SK-N-SH treated with all-trans-retinoic acid at 6 μM for 48 hours (cell line): Measurements from ENCODE around the gene ATP5F1D.

Experiments
- ATAC-seq: fragments of 200-7000 bp; cut with Tn5 transposase; 3 replicates; pipeline ENCODE4 v1.9.1; 2020; ENCODE audit warnings: mild to moderate bottlenecking, moderate library complexity
- ARNTL ChIP-seq: fragments of 450-650 bp; formaldehyde crosslinking; IDR thresholded peaks from 2 replicates; pipeline ENCODE4 v1.5.0; 2020; ENCODE audit warnings: low read depth, mild to moderate bottlenecking, moderate library complexity, borderline replicate concordance
- BACH2 ChIP-seq: fragments of 250-450 bp; sonication (Bioruptor Pico); IDR thresholded peaks from 2 replicates; pipeline ENCODE4 v1.9.0; 2021; ENCODE audit warnings: mild to moderate bottlenecking, borderline replicate concordance
- CREB5 ChIP-seq: fragments of 250-450 bp; sonication (Bioruptor Pico); IDR thresholded peaks from 2 replicates; pipeline ENCODE4 v1.5.1; 2020; ENCODE audit warnings: low read depth, mild to moderate bottlenecking, moderate library complexity
- CSDC2 ChIP-seq: fragments of 250-450 bp; sonication (Bioruptor Pico); IDR thresholded peaks from 2 replicates; pipeline ENCODE4 v1.5.0; 2020; ENCODE audit warnings: mild to moderate bottlenecking, moderate library complexity
- CSRNP3 ChIP-seq: fragments of 250-450 bp; sonication (Bioruptor Pico); IDR thresholded peaks from 2 replicates; pipeline ENCODE4 v1.5.1; 2021; ENCODE audit warnings: mild to moderate bottlenecking, moderate library complexity
- GLIS3 ChIP-seq: fragments of 250-450 bp; sonication (Bioruptor Pico); IDR thresholded peaks from 2 replicates; pipeline ENCODE4 v1.5.0; 2020; ENCODE audit warnings: mild to moderate bottlenecking, moderate library complexity
- ISL1 ChIP-seq: fragments of 250-450 bp; sonication (Bioruptor Pico); IDR thresholded peaks from 2 replicates; pipeline ENCODE4 v2.1.2; 2022; ENCODE audit warnings: mild to moderate bottlenecking, moderate library complexity
- OSR1 ChIP-seq: fragments of 250-450 bp; sonication (Bioruptor Pico); IDR thresholded peaks from 2 replicates; pipeline ENCODE4 v1.8.0; 2022; ENCODE audit warnings: moderate library complexity, mild to moderate bottlenecking, inconsistent platforms
- RARB ChIP-seq: fragments of 250-450 bp; sonication (Bioruptor Pico); IDR thresholded peaks from 2 replicates; pipeline ENCODE4 v1.8.0; 2021; ENCODE audit warnings: mild to moderate bottlenecking, moderate library complexity
- SNAI2 ChIP-seq: fragments of 250-450 bp; sonication (Bioruptor Pico); IDR thresholded peaks from 2 replicates; pipeline ENCODE4 v1.5.0; 2020; ENCODE audit warnings: mild to moderate bottlenecking, moderate library complexity
- TCF4 ChIP-seq: fragments of 250-450 bp; sonication (Bioruptor Pico); IDR thresholded peaks from 2 replicates; pipeline ENCODE4 v1.8.0; 2021; ENCODE audit warnings: mild to moderate bottlenecking, moderate library complexity, borderline replicate concordance
- TOX ChIP-seq: fragments of 250-450 bp; sonication (Bioruptor Pico); IDR thresholded peaks from 2 replicates; pipeline ENCODE4 v1.8.0; 2021; ENCODE audit warnings: mild to moderate bottlenecking, moderate library complexity, borderline replicate concordance
- ZC3H10 ChIP-seq: fragments of 250-450 bp; sonication (Bioruptor Pico); IDR thresholded peaks from 2 replicates; pipeline ENCODE4 v1.5.1; 2021; ENCODE audit warnings: mild to moderate bottlenecking, moderate library complexity
- ZFP3 ChIP-seq: fragments of 250-450 bp; sonication (Bioruptor Pico); IDR thresholded peaks from 2 replicates; pipeline ENCODE4 v1.5.0; 2020; ENCODE audit warnings: mild to moderate bottlenecking, moderate library complexity
- ZFP30 ChIP-seq: fragments of 450-650 bp; formaldehyde crosslinking; IDR thresholded peaks from 2 replicates; pipeline ENCODE4 v1.5.0; 2022; ENCODE audit warnings: mild to moderate bottlenecking, moderate library complexity
- ZNF565 ChIP-seq: fragments of 450-650 bp; formaldehyde crosslinking; conservative IDR thresholded peaks from 2 replicates; pipeline ENCODE4 v1.5.0; 2020; ENCODE audit warnings: low read depth, mild to moderate bottlenecking, moderate library complexity
- ZNF8 ChIP-seq: fragments of 450-650 bp; formaldehyde crosslinking; IDR thresholded peaks from 2 replicates; pipeline ENCODE4 v1.5.0; 2020; ENCODE audit warnings: mild to moderate bottlenecking, moderate library complexity
- TF ChIP-seq, protein P1 (sequence below): fragments of 250-450 bp; sonication (Bioruptor Pico); IDR thresholded peaks from 2 replicates; pipeline ENCODE4 v1.8.0; 2020; ENCODE audit warnings: mild to moderate bottlenecking, moderate library complexity, borderline replicate concordance
- TF ChIP-seq, protein P2 (sequence below): fragments of 250-450 bp; sonication (Bioruptor Pico); IDR thresholded peaks from 2 replicates; pipeline ENCODE4 v1.8.0; 2021; ENCODE audit warnings: low read depth, mild to moderate bottlenecking, moderate library complexity, borderline replicate concordance
- TF ChIP-seq, protein P3 (sequence below): fragments of 250-450 bp; sonication (Bioruptor Pico); IDR thresholded peaks from 2 replicates; pipeline ENCODE4 v1.5.0; 2020; ENCODE audit warnings: mild to moderate bottlenecking, moderate library complexity

The ATP5F1D gene

DNA sequence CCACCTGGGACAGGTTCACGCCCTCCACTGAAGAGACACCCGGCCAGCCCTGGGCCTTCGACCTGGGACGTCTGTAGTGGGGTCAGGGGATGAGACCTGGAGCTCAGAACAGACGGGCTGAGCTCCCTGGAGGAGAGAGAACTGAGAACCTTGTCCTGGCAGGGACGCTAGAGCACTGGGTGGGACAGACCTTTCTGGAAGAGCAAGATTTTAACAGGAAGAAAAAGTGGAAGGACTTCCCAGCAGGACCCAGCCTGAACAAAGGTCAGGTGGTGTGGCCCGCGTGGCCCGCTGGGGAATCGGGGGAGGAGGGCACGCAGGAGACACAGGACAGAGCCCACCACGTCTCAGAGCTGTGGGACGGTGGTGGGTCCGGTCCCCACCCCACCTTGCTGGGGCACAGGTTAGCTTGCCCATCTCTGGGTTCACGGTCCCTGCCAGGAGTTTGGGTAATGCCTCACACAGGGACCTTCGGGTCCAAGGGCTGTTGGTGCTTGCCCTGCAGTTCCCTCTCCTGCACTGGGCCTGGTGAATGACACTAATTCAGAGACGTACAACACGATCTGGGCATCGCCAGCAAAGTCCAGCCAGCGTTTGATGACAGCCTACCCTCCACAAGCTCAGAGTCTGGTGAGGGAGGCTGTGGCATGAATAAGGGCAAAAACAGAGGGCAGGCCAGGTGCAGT is 42.9 kb downstream of the ATP5F1D start:
- ATAC-seq: no peak
- no peak for TF ChIP-seq ZC3H10
- no peak for TF ChIP-seq ARNTL (CRISPR knock-in tag)
- no peak for TF ChIP-seq RARB
- TF ChIP-seq, protein P1, sequence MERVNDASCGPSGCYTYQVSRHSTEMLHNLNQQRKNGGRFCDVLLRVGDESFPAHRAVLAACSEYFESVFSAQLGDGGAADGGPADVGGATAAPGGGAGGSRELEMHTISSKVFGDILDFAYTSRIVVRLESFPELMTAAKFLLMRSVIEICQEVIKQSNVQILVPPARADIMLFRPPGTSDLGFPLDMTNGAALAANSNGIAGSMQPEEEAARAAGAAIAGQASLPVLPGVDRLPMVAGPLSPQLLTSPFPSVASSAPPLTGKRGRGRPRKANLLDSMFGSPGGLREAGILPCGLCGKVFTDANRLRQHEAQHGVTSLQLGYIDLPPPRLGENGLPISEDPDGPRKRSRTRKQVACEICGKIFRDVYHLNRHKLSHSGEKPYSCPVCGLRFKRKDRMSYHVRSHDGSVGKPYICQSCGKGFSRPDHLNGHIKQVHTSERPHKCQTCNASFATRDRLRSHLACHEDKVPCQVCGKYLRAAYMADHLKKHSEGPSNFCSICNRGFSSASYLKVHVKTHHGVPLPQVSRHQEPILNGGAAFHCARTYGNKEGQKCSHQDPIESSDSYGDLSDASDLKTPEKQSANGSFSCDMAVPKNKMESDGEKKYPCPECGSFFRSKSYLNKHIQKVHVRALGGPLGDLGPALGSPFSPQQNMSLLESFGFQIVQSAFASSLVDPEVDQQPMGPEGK (CRISPR knock-in tag): no peak
- TF ChIP-seq BACH2 (CRISPR knock-in tag): no peak
- no peak for TF ChIP-seq ZFP30
- TF ChIP-seq CSDC2 (CRISPR knock-in tag): no peak
- TF ChIP-seq ZFP3: no peak
- no peak for TF ChIP-seq SNAI2 (CRISPR knock-in tag)
- no peak for TF ChIP-seq ZNF8 (CRISPR knock-in tag)
- TF ChIP-seq ISL1 (CRISPR knock-in tag): no peak
- TF ChIP-seq, all 23 proteins: peak for 0

DNA sequence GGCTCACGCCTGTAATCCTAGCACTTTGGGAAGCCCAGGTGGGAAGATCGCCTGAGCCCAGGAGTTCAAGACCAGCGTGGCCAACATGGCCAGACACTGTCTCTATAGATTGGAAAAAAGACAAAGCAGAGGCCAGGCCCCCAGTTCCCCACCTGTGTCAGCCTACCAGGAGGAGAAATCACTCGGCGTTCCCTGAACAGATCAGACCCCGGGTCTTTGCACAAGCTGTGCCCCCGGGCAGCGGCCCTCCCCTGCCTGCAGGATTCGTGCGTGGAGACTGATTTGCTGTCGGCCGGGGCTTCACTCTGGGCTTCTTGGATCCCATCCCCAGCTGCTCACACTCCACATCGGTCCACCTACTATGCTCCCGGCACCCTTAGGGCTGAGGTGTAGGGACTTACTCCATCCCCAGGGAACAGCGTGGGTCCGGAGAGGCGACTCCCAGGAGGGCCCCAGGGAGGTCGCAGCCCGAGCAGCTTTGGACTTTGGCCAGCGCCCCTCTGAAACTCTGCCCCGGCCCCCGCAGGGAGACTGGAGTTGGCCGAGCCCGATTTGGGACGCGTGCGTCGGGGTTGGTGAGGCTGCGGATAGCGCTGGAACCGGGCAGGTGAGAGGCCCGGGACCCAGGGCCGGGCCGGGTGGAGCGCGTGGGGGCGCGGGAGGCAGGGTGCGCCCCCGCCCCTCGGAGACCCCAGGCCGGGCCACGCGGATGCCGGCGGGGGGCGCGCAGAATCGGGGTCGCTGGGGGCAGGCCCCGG is 43.6 kb downstream of the ATP5F1D start:
- no peak for TF ChIP-seq ZNF8 (CRISPR knock-in tag)
- no peak for TF ChIP-seq OSR1
- no peak for TF ChIP-seq TCF4 (CRISPR knock-in tag)
- no peak for TF ChIP-seq CREB5 (CRISPR knock-in tag)
- TF ChIP-seq GLIS3 (CRISPR knock-in tag): no peak
- no peak for TF ChIP-seq ZC3H10
- TF ChIP-seq, protein P2, sequence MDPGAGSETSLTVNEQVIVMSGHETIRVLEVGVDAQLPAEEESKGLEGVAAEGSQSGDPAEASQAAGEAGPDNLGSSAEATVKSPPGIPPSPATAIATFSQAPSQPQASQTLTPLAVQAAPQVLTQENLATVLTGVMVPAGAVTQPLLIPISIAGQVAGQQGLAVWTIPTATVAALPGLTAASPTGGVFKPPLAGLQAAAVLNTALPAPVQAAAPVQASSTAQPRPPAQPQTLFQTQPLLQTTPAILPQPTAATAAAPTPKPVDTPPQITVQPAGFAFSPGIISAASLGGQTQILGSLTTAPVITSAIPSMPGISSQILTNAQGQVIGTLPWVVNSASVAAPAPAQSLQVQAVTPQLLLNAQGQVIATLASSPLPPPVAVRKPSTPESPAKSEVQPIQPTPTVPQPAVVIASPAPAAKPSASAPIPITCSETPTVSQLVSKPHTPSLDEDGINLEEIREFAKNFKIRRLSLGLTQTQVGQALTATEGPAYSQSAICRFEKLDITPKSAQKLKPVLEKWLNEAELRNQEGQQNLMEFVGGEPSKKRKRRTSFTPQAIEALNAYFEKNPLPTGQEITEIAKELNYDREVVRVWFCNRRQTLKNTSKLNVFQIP (CRISPR knock-in tag): no peak
- no peak for TF ChIP-seq TOX (CRISPR knock-in tag)
- no peak for TF ChIP-seq CSRNP3 (CRISPR knock-in tag)
- TF ChIP-seq ZNF565 (CRISPR knock-in tag): no peak
- TF ChIP-seq BACH2 (CRISPR knock-in tag): no peak
- TF ChIP-seq ZFP30: no peak
- TF ChIP-seq CSDC2 (CRISPR knock-in tag): no peak
- TF ChIP-seq, protein P3, sequence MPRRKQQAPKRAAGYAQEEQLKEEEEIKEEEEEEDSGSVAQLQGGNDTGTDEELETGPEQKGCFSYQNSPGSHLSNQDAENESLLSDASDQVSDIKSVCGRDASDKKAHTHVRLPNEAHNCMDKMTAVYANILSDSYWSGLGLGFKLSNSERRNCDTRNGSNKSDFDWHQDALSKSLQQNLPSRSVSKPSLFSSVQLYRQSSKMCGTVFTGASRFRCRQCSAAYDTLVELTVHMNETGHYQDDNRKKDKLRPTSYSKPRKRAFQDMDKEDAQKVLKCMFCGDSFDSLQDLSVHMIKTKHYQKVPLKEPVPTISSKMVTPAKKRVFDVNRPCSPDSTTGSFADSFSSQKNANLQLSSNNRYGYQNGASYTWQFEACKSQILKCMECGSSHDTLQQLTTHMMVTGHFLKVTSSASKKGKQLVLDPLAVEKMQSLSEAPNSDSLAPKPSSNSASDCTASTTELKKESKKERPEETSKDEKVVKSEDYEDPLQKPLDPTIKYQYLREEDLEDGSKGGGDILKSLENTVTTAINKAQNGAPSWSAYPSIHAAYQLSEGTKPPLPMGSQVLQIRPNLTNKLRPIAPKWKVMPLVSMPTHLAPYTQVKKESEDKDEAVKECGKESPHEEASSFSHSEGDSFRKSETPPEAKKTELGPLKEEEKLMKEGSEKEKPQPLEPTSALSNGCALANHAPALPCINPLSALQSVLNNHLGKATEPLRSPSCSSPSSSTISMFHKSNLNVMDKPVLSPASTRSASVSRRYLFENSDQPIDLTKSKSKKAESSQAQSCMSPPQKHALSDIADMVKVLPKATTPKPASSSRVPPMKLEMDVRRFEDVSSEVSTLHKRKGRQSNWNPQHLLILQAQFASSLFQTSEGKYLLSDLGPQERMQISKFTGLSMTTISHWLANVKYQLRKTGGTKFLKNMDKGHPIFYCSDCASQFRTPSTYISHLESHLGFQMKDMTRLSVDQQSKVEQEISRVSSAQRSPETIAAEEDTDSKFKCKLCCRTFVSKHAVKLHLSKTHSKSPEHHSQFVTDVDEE: no peak
- ATAC-seq: no peak
